ENCODE data around the gene NANS.

DNA sequence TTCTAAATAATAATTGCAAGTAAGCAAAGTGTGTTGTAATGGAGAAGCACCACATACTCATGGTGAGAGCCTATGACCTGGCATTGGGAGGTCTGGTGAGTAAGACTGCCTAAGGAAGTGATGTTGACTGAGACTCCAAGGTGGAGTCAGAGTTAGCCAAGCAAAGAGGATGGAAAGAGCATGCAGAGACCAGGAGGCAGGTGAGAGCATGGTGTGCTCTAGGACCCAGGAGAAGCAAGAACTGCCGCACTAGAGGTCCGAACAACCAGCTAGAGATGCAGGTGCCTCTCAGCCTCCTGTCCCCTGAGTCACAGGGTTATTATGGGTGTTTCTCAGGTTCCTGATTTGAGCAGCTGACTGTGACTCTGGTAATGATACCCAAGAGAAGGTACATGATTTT, 46.1 kb upstream of the NANS start:
- TF ChIP-seq POLR2AphosphoS5 (IDR thresholded peaks at IDR 0.05; ENCODE audit: borderline replicate concordance, low read depth, low read length) (no peak), EZH2 (IDR thresholded peaks at IDR 0.05) (no peak)
